K562 (cell line): ENCODE results near the gene ARHGDIA. TPM values are rescaled to one million over a fixed set of nuclear protein-coding genes. Genes with fewer than 3 reads are reported as not detected.

Source experiments
- CBX1 ChIP-seq: sonication (generic); IDR thresholded peaks from 2 replicates; pipeline ENCODE4 v1.6.1; 2016; ENCODE audit warnings: antibody characterized with exemption, low read depth, mild to moderate bottlenecking
- CTBP1 ChIP-seq: fragments of 450-650 bp; IDR thresholded peaks from 2 replicates; pipeline ENCODE4 v1.6.1; 2016; ENCODE audit warnings: borderline replicate concordance
- DLX4 ChIP-seq: fragments of 250-450 bp; sonication (Bioruptor Pico); IDR thresholded peaks from 2 replicates; pipeline ENCODE4 v1.6.1; 2021; ENCODE audit warnings: mild to moderate bottlenecking
- E4F1 ChIP-seq: fragments of 250-450 bp; sonication (Bioruptor Pico); IDR thresholded peaks from 2 replicates; pipeline ENCODE4 v1.5.0; 2021; ENCODE audit warnings: mild to moderate bottlenecking, borderline replicate concordance
- NR2F6 ChIP-seq: fragments of 450-650 bp; formaldehyde crosslinking; IDR thresholded peaks from 2 replicates; pipeline ENCODE4 v1.4.0; 2020; ENCODE audit warnings: mild to moderate bottlenecking
- PKNOX1 ChIP-seq: fragments of 450-650 bp; IDR thresholded peaks from 2 replicates; pipeline ENCODE4 v1.6.1; 2016
- POU5F1 ChIP-seq: fragments of 150-350 bp; IDR thresholded peaks from 2 replicates; pipeline ENCODE4 v1.6.1; 2014; ENCODE audit warnings: borderline replicate concordance, low read length, low read depth, mild to moderate bottlenecking; ENCODE audit not compliant: partially characterized antibody
- RBFOX2 ChIP-seq: fragments of 200-400 bp; formaldehyde crosslinking; IDR thresholded peaks from 2 replicates; pipeline ENCODE4 v1.6.1; 2017; ENCODE audit warnings: low read depth, mild to moderate bottlenecking, low read length, moderate library complexity
- RFX7 ChIP-seq: fragments of 250-450 bp; sonication (Bioruptor Pico); IDR thresholded peaks from 2 replicates; pipeline ENCODE4 v1.5.1; 2021; ENCODE audit warnings: mild to moderate bottlenecking
- SUPT5H ChIP-seq: fragments of 450-650 bp; IDR thresholded peaks from 2 replicates; pipeline ENCODE4 v1.6.1; 2016
- TEAD4 ChIP-seq, 2 experiments: sonication (generic) in 1 of 2; formaldehyde crosslinking in 1 of 2; IDR thresholded peaks; 2 replicates each; pipeline versions ENCODE4 v1.6.1 to v1.8.0; 2012 to 2022; ENCODE audit warnings: borderline replicate concordance in 1 of 2, inconsistent platforms in 1 of 2, low read length in 1 of 2, mild to moderate bottlenecking in 1 of 2, missing genetic modification reagents in 1 of 2
- THRB ChIP-seq: fragments of 450-650 bp; formaldehyde crosslinking; conservative IDR thresholded peaks from 2 replicates; pipeline ENCODE4 v1.4.0; 2022; ENCODE audit warnings: mild to moderate bottlenecking, missing genetic modification characterization
- ZBTB33 ChIP-seq: sonication (generic); formaldehyde crosslinking; IDR thresholded peaks from 2 replicates; pipeline ENCODE4 v1.8.1; 2023; ENCODE audit warnings: mild to moderate bottlenecking, missing genetic modification reagents
- ZNF609 ChIP-seq: sonication (generic); formaldehyde crosslinking; IDR thresholded peaks from 2 replicates; pipeline ENCODE4 v1.8.1; 2023; ENCODE audit warnings: missing genetic modification reagents, mild to moderate bottlenecking, borderline replicate concordance
- polyA plus RNA-seq, 8 experiments: library from polyadenylated mRNA; depleted of rRNA in 4 of 8; stranded (reverse) in 5 of 8; unstranded in 3 of 8; fragments of >200 nt; fragmentation: Nextera tagmentation in 2 of 8; fragmentation: Illumina TruSeq in 1 of 8; extraction: Ambion mirVana in 2 of 8; extraction: Trizol in 1 of 8; gene quantifications; 2 replicates each; pipeline versions ENCODE4 v1.2.1 to v1.2.3, GENCODE V29; 2011 to 2014; ENCODE audit warnings: inconsistent platforms in 1 of 8, missing spikeins in 1 of 8
- total RNA-seq, 7 experiments: library from RNA; depleted of rRNA in 6 of 7; stranded (reverse); fragments of >200 nt in 6 of 7; fragmentation: Illumina TruSeq in 2 of 7; extraction: Trizol in 2 of 7; gene quantifications; 2 replicates each; pipeline versions ENCODE4 v1.2.1 to v1.2.3, GENCODE V29; 2011 to 2021; ENCODE audit warnings: low replicate concordance in 1 of 7

The ARHGDIA gene
- total and polyA plus RNA-seq, 9 of the 15 experiments (the other 6 are each of a cell fraction or from before 2014, with no cell fraction given), result 9.6 to 340 (median 97.6) TPM

- TF ChIP-seq ZBTB33 (peak; percentile 82), PKNOX1 (0 out of 2 replicates have a peak, but pooled peaks have one; percentile 21), CBX1 (no peak), RBFOX2 (peak; percentile 72), THRB (CRISPR knock-in tag) (no peak), TEAD4 (IDR thresholded peaks at IDR 0.05; ENCODE audit: low read length) (no peak; the same call in 1 of the 2 replicates), TEAD4 (CRISPR knock-in tag; IDR thresholded peaks at IDR 0.05; ENCODE audit: borderline replicate concordance) (no peak), DLX4 (no peak), NR2F6 (CRISPR knock-in tag) (no peak), CTBP1 (peak; percentile 91; the same call in 1 of the 2 replicates), E4F1 (CRISPR knock-in tag) (no peak), RFX7 (CRISPR knock-in tag) (no peak), POU5F1 (no peak), ZNF609 (CRISPR knock-in tag) (no peak), SUPT5H (0 out of 2 replicates have a peak, but pooled peaks have one; percentile 45)
Measured at GRCh38 chr17:81821603-81822311, 49.4 kb downstream of the ARHGDIA start (continued).
